ENCODE data around the gene AMFR.

GRCh38 chr16:56365552-56365951, 59.8 kb downstream of the AMFR start:
- TF ChIP-seq CTCF (IDR thresholded peaks at IDR 0.05) (no peak), POLR2A (IDR thresholded peaks at IDR 0.05) (no peak)

All from right lobe of liver (tissue), 4 donors.